ENCODE measurements around the gene GLI2. TPM values are rescaled to one million over a fixed set of nuclear protein-coding genes. Genes with fewer than 3 reads are reported as not detected.

The GLI2 gene
- total RNA-seq, 3 donors from 2014 or later (not counting 1 experiment from before 2014, with no cell fraction given), result not detected

DNA sequence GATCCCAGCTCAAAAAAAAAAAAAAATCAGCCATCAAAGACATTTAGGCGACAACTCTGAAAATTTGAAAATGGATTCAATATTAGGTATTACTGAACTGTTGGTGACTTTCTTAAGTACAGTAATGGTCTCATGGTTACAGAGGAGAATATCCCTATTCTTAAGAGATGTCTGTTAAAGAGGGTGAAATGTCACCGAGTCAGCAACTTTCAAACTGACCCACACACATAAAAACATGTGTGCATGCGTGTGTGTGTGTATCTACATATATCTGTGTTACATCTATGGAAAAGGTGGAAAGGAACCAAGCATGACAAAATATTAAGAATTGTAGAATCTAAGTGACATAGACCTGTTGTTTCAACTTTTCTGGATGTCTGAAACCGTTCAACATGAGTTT, 41.6 kb upstream of the GLI2 start:
- H3K27ac ChIP-seq (ENCODE audit: low read length), result no peak overlapping the region
- Mint-ChIP-seq H3K4me3 (no peak overlapping the region), H3K27ac (no peak overlapping the region), H3K4me1 (peaks cover 0 to 5% of the 10 kb centered on the region in 2 donors), H3K36me3 (no peaks in the 10 kb centered on the region), H3K9me3 (no peaks in the 10 kb centered on the region), H3K27me3 (ENCODE audit: low read depth in 2 of 2) (peaks cover 18 to 42% of the 10 kb centered on the region in 2 donors)
- peaks cover 7% of the 10 kb centered on the region for H3K27me3 ChIP-seq (ENCODE audit: control insufficient read depth, insufficient read depth, low read length)
- intact Hi-C loops (cut with micrococcal nuclease), result loop anchor here (10.0 kb wide), 1 partner anchor 391 kb away; no protein-coding TSS in a partner anchor
- ATAC-seq, result no peak
- H3K9me3 ChIP-seq (ENCODE audit: control insufficient read depth, insufficient read depth, low read length), result no peaks in the 10 kb centered on the region
- no peak overlapping the region for H3K4me3 ChIP-seq (ENCODE audit: low read length)
- TF ChIP-seq, protein P1, sequence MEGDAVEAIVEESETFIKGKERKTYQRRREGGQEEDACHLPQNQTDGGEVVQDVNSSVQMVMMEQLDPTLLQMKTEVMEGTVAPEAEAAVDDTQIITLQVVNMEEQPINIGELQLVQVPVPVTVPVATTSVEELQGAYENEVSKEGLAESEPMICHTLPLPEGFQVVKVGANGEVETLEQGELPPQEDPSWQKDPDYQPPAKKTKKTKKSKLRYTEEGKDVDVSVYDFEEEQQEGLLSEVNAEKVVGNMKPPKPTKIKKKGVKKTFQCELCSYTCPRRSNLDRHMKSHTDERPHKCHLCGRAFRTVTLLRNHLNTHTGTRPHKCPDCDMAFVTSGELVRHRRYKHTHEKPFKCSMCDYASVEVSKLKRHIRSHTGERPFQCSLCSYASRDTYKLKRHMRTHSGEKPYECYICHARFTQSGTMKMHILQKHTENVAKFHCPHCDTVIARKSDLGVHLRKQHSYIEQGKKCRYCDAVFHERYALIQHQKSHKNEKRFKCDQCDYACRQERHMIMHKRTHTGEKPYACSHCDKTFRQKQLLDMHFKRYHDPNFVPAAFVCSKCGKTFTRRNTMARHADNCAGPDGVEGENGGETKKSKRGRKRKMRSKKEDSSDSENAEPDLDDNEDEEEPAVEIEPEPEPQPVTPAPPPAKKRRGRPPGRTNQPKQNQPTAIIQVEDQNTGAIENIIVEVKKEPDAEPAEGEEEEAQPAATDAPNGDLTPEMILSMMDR (IDR thresholded peaks at IDR 0.05), result no peak
- H3K36me3 ChIP-seq (ENCODE audit: control insufficient read depth, insufficient read depth, low read length), result no peaks in the 10 kb centered on the region
- no peaks in the 10 kb centered on the region for H3K4me1 ChIP-seq (ENCODE audit: control insufficient read depth, insufficient read depth, low read length)
- DNase-seq, result no peak
- WGBS (ENCODE audit: insufficient coverage), result 73% methylated on average over 3 of the region's 4 CpGs

DNA sequence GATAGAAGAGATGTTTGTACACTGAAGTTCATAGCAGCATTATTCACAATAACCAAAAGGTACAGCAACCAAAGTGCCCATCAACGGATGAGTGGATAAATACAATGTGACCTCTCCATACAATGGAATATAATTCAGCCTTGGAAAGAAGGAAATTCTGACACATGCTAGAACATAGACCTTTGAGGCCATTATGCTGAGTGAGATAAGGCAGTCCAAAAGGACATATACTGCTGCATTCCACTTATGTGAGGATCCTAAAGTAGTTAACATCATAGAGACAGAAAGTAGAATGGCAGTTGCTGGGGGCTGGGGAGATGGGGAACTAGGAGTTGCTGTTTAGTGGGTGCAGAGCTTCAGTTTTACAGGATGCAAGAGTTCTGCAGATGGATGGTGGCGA, 38.2 kb upstream of the GLI2 start:
- Mint-ChIP-seq H3K27me3 (ENCODE audit: low read depth in 2 of 2) (peaks cover 20 to 33% of the 10 kb centered on the region in 2 donors), H3K4me3 (no peak overlapping the region)
- intact Hi-C loops (cut with micrococcal nuclease), result loop anchor here (10.0 kb wide), 1 partner anchor 387 kb away; no protein-coding TSS in a partner anchor

GRCh38 chr2:120699292-120699691, 36.4 kb upstream of the GLI2 start:
- Mint-ChIP-seq H3K27me3 (ENCODE audit: low read depth in 2 of 2) (peaks cover 16 to 27% of the 10 kb centered on the region in 2 donors), H3K4me3 (no peak overlapping the region), H3K36me3 (no peaks in the 10 kb centered on the region), H3K4me1 (peaks cover 0 to 5% of the 10 kb centered on the region in 2 donors), H3K9me3 (no peaks in the 10 kb centered on the region), H3K27ac (no peak overlapping the region)
- Histone ChIP-seq H3K27ac (ENCODE audit: low read length) (no peak overlapping the region), H3K9me3 (ENCODE audit: control insufficient read depth, insufficient read depth, low read length) (no peaks in the 10 kb centered on the region), H3K36me3 (ENCODE audit: control insufficient read depth, insufficient read depth, low read length) (no peaks in the 10 kb centered on the region), H3K4me3 (ENCODE audit: low read length) (no peak overlapping the region), H3K4me1 (ENCODE audit: control insufficient read depth, insufficient read depth, low read length) (no peaks in the 10 kb centered on the region), H3K27me3 (ENCODE audit: control insufficient read depth, insufficient read depth, low read length) (peaks cover 7% of the 10 kb centered on the region)
- no peak for DNase-seq
- TF ChIP-seq, protein P1 (IDR thresholded peaks at IDR 0.05), result no peak
- 80% methylated on average over 3 of the region's 3 CpGs for WGBS (ENCODE audit: insufficient coverage)
- no peak for ATAC-seq
- intact Hi-C loops (cut with micrococcal nuclease), result loop anchor here (10.0 kb wide), 1 partner anchor 386 kb away; no protein-coding TSS in a partner anchor

More for the DNA sequence above, 38.2 kb upstream of the GLI2 start:
- Histone ChIP-seq H3K36me3 (ENCODE audit: control insufficient read depth, insufficient read depth, low read length) (no peaks in the 10 kb centered on the region), H3K27ac (ENCODE audit: low read length) (no peak overlapping the region), H3K4me3 (ENCODE audit: low read length) (no peak overlapping the region), H3K4me1 (ENCODE audit: control insufficient read depth, insufficient read depth, low read length) (no peaks in the 10 kb centered on the region), H3K9me3 (ENCODE audit: control insufficient read depth, insufficient read depth, low read length) (no peaks in the 10 kb centered on the region), H3K27me3 (ENCODE audit: control insufficient read depth, insufficient read depth, low read length) (peaks cover 7% of the 10 kb centered on the region)
- Mint-ChIP-seq H3K4me1 (peaks cover 0 to 5% of the 10 kb centered on the region in 2 donors), H3K36me3 (no peaks in the 10 kb centered on the region), H3K27ac (no peak overlapping the region), H3K9me3 (no peaks in the 10 kb centered on the region)
- ATAC-seq (no peak), DNase-seq (no peak)
- WGBS (ENCODE audit: insufficient coverage), result 77% methylated on average over 1 of the region's 2 CpGs
- TF ChIP-seq, protein P1 (IDR thresholded peaks at IDR 0.05), result no peak

DNA sequence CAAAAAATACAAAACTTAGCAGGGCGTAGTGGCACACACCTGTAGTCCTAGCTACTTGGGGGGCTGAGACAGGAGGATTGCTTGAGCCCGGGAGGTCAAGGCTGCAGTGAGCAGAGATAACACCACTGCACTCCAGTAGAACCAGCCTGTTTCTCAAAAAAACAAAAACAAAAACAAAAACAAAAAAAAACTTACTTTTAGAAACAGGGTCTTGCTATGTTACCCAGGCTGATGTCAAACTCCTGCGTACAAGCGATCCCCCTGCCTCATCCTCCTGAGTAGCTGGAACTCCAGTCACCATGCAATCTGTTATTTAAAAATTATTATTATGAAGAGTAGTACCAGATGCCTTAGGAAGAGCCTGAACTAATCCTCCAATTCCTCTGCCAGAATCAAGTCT, 35.0 kb upstream of the GLI2 start:
- no peaks in the 10 kb centered on the region for H3K4me1 ChIP-seq (ENCODE audit: control insufficient read depth, insufficient read depth, low read length)
- H3K27ac ChIP-seq (ENCODE audit: low read length), result no peak overlapping the region

More for the DNA sequence above, 35.0 kb upstream of the GLI2 start:
- Mint-ChIP-seq H3K4me1 (peaks cover 0 to under 1% of the 10 kb centered on the region in 2 donors), H3K27ac (no peak overlapping the region), H3K4me3 (no peak overlapping the region), H3K36me3 (no peaks in the 10 kb centered on the region), H3K27me3 (ENCODE audit: low read depth in 2 of 2) (peaks cover 10 to 17% of the 10 kb centered on the region in 2 donors), H3K9me3 (no peaks in the 10 kb centered on the region)
- Histone ChIP-seq H3K36me3 (ENCODE audit: control insufficient read depth, insufficient read depth, low read length) (no peaks in the 10 kb centered on the region), H3K9me3 (ENCODE audit: control insufficient read depth, insufficient read depth, low read length) (no peaks in the 10 kb centered on the region), H3K27me3 (ENCODE audit: control insufficient read depth, insufficient read depth, low read length) (peaks cover 4% of the 10 kb centered on the region), H3K4me3 (ENCODE audit: low read length) (no peak overlapping the region)
- intact Hi-C loops (cut with micrococcal nuclease), result no loop called here
- no peak for ATAC-seq
- DNase-seq, result no peak
- 94% methylated on average over 4 of the region's 4 CpGs for WGBS (ENCODE audit: insufficient coverage)
- TF ChIP-seq, protein P1 (IDR thresholded peaks at IDR 0.05), result no peak

All from natural killer cell (primary cell).